GM10248 (cell line): Measurements from ENCODE around the gene URGCP.

Source experiments
- CTCF ChIA-PET: fragments of 300-600 bp; sonication (Branson Sonifier 250); formaldehyde crosslinking; extraction: SDS; loops from one replicate; lab custom pipeline; 2021; ENCODE audit warnings: antibody characterized with exemption; lab: Yijun Ruan, JAX
- POLR2A ChIA-PET: fragments of 350-650 bp; sonication (Branson Sonifier 250); formaldehyde crosslinking; extraction: SDS; loops from one replicate; lab custom pipeline; 2020; ENCODE audit warnings: antibody characterized with exemption; lab: Yijun Ruan, JAX
- DNase-seq: peaks from one replicate; pipeline ENCODE4 v3.0.0; 2012; ENCODE audit errors: extremely low spot score
- TF ChIP-seq, protein P1 (sequence below): IDR thresholded peaks from 2 replicates; pipeline ENCODE4 v1.5.1; 2012; ENCODE audit warnings: mild to moderate bottlenecking, low read depth; ENCODE audit errors: extremely low read depth, missing control alignments, control extremely low read depth

The URGCP gene

GRCh38 chr7:43877968-43878864 lies 28.2 kb downstream of the URGCP start:
- DNase-seq = no peak
- ChIA-PET CTCF (interaction anchor here (1.1 to 2.2 kb wide), 2 partner anchors 39 to 40 kb away, joined by 3 to 9 read pairs; no protein-coding TSS in a partner anchor), POLR2A (no interaction called here)
- TF ChIP-seq, protein P1, sequence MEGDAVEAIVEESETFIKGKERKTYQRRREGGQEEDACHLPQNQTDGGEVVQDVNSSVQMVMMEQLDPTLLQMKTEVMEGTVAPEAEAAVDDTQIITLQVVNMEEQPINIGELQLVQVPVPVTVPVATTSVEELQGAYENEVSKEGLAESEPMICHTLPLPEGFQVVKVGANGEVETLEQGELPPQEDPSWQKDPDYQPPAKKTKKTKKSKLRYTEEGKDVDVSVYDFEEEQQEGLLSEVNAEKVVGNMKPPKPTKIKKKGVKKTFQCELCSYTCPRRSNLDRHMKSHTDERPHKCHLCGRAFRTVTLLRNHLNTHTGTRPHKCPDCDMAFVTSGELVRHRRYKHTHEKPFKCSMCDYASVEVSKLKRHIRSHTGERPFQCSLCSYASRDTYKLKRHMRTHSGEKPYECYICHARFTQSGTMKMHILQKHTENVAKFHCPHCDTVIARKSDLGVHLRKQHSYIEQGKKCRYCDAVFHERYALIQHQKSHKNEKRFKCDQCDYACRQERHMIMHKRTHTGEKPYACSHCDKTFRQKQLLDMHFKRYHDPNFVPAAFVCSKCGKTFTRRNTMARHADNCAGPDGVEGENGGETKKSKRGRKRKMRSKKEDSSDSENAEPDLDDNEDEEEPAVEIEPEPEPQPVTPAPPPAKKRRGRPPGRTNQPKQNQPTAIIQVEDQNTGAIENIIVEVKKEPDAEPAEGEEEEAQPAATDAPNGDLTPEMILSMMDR = no peak

DNA sequence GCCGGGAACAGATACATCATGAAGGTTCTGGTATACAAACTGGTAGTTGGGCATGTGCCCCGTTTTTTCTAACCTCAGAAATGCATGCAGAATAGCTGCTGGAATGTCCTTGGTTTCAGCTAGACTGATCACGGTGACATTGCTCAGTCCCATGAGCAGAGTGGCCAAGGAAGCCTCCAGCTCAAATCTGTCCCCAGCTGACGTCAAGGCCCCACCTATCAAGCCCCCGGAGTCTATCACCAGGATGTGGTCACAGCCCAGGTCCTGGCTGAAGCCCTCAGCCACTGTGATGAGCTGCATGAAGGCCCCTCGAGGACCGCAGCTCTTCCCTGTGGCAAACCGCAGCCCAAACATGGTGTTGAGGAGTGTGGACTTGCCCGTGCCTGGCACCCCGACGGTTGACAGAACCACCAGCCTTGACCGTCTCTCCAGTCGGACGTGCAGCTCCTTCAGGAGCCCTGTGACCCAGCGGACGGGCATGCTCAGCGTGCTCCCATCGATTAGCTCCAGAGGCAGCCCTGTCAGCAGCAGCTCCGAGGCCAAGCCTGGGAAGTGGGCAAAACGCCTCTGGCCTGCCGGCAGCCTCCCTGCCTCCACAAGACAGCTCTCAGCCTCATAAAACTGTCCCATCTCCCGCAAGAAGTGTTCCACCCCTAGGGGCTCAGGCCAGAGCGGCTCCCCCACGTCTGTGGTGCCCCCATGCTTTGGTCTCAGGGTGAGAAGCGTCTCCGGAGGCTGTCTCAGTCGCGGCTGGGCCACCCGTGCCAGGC lies 29.2 kb downstream of the URGCP start:
- DNase-seq = no peak
- ChIA-PET POLR2A (no interaction called here), CTCF (interaction anchor here (1.1 to 2.2 kb wide), 4 partner anchors 8 to 39 kb away, joined by 3 to 9 read pairs (median 4); no protein-coding TSS in a partner anchor)
- TF ChIP-seq, protein P1 = no peak

DNA sequence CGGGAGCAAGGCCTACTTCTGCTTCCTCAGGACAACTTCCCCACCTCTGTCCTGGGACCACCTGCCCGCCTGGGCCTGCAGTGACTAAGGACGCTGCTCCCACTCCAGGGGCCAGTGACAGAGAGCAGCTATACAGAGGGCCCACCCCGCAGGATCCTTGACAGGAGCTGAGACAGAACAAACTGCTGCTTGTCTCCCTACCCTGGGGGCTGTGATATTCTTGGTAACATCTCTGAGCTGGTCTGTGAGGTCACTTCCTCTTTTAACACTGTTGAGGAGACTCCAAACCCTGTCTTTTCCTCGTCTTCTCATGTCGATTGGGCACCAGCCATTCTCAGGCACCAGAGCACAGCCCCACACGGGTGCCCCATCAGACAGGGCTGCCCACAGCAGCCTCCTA lies 30.2 kb downstream of the URGCP start:
- POLR2A ChIA-PET = interaction anchor here (0.5 kb wide), 1 partner anchor 8 kb away, joined by 5 read pairs; no protein-coding TSS in a partner anchor
- CTCF ChIA-PET = interaction anchor here (1.4 to 2.2 kb wide), 3 partner anchors 9 to 38 kb away, joined by 4 to 9 read pairs (median 4); no protein-coding TSS in a partner anchor
- TF ChIP-seq, protein P1 = no peak
- no peak for DNase-seq

DNA sequence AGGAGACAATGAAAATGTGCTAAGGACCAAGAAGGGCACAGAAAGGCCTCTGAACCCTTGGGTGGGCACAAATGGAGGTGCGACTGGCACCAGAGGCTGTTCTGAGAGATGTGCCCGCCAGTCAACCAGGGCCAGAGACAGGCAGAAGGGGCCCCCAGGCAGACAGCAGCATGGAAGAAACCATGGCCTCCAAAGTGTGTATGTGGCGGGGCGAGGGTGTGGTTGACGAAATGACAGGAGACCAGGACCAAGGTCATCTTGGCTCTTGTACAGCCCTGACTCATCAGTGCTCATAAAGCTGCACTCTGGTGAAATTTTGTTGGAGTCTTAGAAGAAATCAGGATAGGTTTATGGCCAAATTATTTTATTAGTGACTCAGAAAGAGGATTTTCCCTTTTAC lies 33.1 kb downstream of the URGCP start:
- DNase-seq = no peak
- ChIA-PET POLR2A (no interaction called here), CTCF (interaction anchor here (0.9 to 1.0 kb wide), 2 partner anchors 21 to 146 kb away, joined by 3 read pairs; no protein-coding TSS in a partner anchor)
- TF ChIP-seq, protein P1 = no peak

- POLR2A ChIA-PET = no interaction called here
- CTCF ChIA-PET = interaction anchor here (0.9 to 1.0 kb wide), 2 partner anchors 21 to 147 kb away, joined by 3 read pairs; no protein-coding TSS in a partner anchor
- TF ChIP-seq, protein P1 = no peak
- DNase-seq = no peak
Observed at GRCh38 chr7:43872406-43873110, 33.8 kb downstream of the URGCP start.
